PFSK-1 (cell line): ENCODE data around the gene FNBP1.

Experiments
- FOXP2 ChIP-seq: optimal IDR thresholded peaks from 2 replicates; pipeline ENCODE3; 2011; ENCODE audit warnings: borderline replicate concordance, control low read depth, inconsistent platforms; ENCODE audit not compliant: insufficient read depth; ENCODE audit errors: extremely low read length, extremely low read depth
- POLR2AphosphoS5 ChIP-seq: IDR thresholded peaks from 2 replicates; pipeline ENCODE4 v1.6.1; 2012; ENCODE audit warnings: low read depth, mild to moderate bottlenecking, control low read depth, low read length, moderate library complexity
- SIN3A ChIP-seq: IDR thresholded peaks from 2 replicates; pipeline ENCODE4 v1.6.1; 2012; ENCODE audit warnings: mild to moderate bottlenecking, low read length, moderate library complexity, borderline replicate concordance; ENCODE audit not compliant: insufficient read depth
- TAF1 ChIP-seq: IDR thresholded peaks from 2 replicates; pipeline ENCODE4 v1.6.1; 2012; ENCODE audit warnings: low read length, control low read depth, borderline replicate concordance; ENCODE audit not compliant: insufficient read depth
- TF ChIP-seq, protein P1 (sequence below), 2 experiments: IDR thresholded peaks; 2 replicates each; pipeline versions ENCODE4 v1.6.1 to v1.8.0; 2011 to 2012; ENCODE audit warnings: low read depth in 2 of 2, low read length in 2 of 2, control low read depth in 1 of 2, inconsistent platforms in 1 of 2, mild to moderate bottlenecking in 1 of 2, moderate library complexity in 1 of 2; ENCODE audit not compliant: insufficient read depth in 1 of 2

FNBP1 gene

DNA sequence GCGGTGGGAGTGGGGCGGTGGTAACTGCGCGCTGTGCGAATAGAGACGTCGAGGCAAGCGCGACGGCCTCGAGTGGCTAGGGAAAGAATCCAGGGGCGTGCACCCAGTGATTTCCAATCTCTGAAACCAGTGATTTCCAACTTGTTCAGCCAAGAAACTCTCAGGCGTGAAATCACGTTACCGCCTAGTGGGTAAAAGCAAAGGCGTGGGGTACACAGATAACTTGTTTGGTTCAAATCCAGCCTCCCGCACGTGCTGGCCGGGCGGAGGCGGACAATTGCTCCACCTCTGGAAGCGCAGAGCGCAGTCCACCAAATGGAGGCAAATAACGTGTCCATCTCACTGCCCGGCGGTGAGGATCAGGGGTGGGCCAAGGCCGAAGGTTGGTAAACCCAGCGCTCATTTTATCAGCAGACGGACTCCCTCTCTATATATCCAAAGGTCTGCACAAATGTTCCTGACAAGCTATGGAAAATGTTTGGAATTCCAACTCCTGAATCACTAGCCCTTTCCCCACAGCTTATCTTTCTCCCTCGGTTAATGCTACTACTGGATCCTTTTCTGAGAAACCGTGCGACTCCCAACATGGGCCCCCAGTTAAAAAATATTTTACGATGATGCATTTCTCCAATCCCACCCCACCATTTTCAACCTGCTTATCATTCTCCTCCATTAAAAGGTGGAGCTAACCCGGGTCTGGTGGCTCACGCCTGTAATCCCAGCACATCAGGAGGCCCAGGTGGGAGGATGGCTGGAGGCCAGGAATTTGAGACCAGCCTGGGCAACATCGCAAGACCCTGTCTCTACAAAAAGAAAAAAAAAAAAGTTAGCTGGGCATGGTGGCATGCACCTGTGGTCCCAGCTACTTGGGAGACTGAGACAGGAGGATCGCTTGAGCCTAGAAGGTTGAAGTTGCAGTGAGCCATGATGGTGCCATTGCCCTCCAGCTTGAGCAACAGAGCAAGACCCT lies 950 bp upstream of the FNBP1 start:
- TF ChIP-seq POLR2AphosphoS5 = no peak
- TF ChIP-seq, protein P1, sequence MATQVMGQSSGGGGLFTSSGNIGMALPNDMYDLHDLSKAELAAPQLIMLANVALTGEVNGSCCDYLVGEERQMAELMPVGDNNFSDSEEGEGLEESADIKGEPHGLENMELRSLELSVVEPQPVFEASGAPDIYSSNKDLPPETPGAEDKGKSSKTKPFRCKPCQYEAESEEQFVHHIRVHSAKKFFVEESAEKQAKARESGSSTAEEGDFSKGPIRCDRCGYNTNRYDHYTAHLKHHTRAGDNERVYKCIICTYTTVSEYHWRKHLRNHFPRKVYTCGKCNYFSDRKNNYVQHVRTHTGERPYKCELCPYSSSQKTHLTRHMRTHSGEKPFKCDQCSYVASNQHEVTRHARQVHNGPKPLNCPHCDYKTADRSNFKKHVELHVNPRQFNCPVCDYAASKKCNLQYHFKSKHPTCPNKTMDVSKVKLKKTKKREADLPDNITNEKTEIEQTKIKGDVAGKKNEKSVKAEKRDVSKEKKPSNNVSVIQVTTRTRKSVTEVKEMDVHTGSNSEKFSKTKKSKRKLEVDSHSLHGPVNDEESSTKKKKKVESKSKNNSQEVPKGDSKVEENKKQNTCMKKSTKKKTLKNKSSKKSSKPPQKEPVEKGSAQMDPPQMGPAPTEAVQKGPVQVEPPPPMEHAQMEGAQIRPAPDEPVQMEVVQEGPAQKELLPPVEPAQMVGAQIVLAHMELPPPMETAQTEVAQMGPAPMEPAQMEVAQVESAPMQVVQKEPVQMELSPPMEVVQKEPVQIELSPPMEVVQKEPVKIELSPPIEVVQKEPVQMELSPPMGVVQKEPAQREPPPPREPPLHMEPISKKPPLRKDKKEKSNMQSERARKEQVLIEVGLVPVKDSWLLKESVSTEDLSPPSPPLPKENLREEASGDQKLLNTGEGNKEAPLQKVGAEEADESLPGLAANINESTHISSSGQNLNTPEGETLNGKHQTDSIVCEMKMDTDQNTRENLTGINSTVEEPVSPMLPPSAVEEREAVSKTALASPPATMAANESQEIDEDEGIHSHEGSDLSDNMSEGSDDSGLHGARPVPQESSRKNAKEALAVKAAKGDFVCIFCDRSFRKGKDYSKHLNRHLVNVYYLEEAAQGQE (IDR thresholded peaks at IDR 0.05; ENCODE audit: insufficient read depth in 1 of 2, low read depth in 2 of 2, low read length in 2 of 2) = no peak
- TF ChIP-seq TAF1 = no peak
- TF ChIP-seq FOXP2 = no peak
- no peak for TF ChIP-seq SIN3A

DNA sequence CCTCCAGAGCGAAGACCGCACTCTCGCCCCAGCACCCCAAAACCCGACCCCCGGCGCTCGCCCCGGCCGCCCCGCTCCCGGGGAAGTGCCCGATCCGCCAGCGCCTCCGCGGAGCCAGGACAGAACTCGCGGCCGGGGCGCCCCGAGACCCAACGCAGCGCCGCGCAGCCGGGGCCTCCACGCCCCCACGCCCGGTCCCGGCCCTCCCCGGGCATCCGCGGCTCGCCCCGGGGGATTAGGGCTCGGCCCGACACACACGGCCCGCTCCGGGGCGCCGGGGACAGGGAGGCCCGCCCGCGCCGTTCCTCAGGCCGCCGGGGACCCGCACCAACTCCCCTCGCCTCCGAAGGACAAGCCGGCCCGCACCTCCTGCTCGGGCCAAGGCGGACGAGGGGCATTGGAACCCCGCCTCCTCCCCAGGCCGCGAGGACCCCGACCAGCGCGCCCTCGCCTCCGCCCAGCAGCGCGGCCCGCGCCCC lies 544 bp downstream of the FNBP1 start:
- no peak for TF ChIP-seq SIN3A
- TF ChIP-seq TAF1 = no peak
- no peak for TF ChIP-seq POLR2AphosphoS5

DNA sequence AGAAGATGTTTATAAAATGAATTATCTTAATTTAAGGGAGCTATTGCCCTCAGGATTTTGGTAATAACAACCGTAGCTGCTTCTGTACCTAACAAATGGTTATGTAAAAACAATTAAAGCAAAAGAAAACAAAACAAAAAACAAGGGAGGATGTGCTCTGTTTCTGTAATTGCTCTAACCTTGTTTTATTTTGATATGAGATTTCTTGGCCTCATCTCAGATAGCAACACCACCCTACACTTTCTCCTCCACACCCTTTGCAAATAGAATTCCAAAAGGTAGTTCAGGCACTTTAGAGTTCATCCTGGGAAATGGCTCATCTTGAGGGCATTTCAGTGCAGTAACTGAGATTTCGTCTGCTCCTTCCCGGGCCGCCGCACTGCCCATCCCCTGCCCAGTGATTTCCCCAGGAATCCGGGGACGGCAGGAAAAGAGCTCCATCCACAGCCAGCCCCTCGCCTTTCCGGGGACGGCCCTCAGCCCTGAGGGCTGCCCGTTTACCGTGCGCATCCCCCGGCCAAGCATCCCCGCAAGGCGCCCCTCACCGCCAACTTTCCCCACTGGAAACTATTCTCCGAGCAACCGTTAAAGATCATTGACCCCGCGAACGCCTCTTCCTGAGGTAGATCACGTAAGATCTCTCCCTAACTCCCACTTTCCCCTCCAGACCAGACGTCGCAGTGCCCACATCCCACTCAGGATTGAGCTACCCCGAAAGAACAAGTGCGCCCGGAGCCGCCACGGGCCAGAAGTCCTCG lies 1.2 kb downstream of the FNBP1 start:
- TF ChIP-seq, protein P1 (IDR thresholded peaks at IDR 0.05; ENCODE audit: insufficient read depth in 1 of 2, low read depth in 2 of 2, low read length in 2 of 2) = no peak
- TF ChIP-seq TAF1 (no peak), POLR2AphosphoS5 (no peak), SIN3A (no peak), FOXP2 (no peak)

DNA sequence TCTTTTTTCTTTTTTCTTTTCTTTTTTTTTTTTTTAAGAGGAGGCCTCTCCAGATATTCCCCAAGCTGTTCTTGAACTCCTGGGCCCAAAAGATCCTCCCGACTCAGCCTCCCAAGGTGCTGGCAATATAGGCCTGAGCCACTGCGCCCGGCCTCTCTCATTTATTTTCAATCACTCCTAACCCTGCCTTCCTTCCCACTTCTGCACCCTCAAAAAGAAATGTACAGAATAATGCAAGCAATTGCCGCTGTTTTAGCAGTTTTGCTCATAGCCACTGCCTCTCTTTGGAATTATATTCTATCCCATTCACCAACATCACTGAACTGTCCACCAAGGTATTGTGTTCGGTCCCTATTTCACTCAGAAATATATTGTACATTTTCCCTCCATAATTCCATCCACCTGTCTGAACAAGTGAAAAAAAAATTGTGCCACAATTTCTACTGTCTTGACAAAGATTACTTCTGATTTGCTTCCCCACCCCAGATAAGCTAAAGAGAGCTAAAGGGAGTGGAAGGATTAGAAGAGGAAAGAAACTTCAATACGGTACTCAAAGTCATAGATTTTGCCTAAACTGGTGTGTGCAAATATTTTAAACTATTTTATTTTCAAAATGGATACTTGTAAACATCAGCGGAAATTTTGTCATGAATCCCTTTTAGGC lies 1.9 kb downstream of the FNBP1 start:
- TF ChIP-seq POLR2AphosphoS5 (no peak), FOXP2 (no peak), SIN3A (no peak)
- TF ChIP-seq, protein P1 (IDR thresholded peaks at IDR 0.05; ENCODE audit: insufficient read depth in 1 of 2, low read depth in 2 of 2, low read length in 2 of 2) = no peak

DNA sequence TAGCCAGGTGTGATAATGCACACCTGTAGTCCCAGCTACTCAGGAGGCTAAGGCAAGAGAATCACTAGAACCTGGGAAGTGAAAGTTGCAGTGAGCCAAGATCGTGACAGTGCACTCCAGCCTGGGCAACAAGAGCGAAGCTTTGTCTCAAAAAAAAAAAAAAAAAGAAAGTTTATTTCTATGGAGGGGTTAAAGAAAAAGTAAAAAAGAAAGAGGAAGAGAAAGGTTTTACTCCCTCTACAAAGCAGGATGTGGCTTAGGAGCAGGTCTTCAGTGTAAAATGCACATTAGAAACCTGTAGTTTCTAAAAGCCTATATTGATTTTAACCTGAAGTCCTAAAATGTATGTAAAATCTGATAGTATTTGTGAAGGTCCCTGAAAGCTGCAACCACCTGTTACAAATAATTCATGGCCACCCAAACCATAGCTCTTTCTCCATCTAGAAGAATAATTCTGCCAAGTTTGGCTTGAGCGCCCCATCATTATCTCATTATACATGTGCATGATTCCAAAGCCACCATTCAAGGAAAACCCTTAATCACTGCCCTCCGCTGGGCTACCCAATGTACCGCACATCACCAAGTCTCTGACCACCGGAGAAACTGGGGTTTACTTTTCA lies 3.4 kb downstream of the FNBP1 start:
- TF ChIP-seq SIN3A (no peak), FOXP2 (no peak), TAF1 (no peak), POLR2AphosphoS5 (no peak)
- TF ChIP-seq, protein P1 (IDR thresholded peaks at IDR 0.05; ENCODE audit: insufficient read depth in 1 of 2, low read depth in 2 of 2, low read length in 2 of 2) = no peak
